Measurements from ENCODE around the gene CCR9. TPM values are rescaled to one million over a fixed set of nuclear protein-coding genes. Genes with fewer than 3 reads are reported as not detected.

CCR9 gene
- total and polyA plus RNA-seq, 10 of the 15 experiments (the other 5 are each of a cell fraction or from before 2014, with no cell fraction given), result 0.05 to 3.9 (median 2.4) TPM

DNA sequence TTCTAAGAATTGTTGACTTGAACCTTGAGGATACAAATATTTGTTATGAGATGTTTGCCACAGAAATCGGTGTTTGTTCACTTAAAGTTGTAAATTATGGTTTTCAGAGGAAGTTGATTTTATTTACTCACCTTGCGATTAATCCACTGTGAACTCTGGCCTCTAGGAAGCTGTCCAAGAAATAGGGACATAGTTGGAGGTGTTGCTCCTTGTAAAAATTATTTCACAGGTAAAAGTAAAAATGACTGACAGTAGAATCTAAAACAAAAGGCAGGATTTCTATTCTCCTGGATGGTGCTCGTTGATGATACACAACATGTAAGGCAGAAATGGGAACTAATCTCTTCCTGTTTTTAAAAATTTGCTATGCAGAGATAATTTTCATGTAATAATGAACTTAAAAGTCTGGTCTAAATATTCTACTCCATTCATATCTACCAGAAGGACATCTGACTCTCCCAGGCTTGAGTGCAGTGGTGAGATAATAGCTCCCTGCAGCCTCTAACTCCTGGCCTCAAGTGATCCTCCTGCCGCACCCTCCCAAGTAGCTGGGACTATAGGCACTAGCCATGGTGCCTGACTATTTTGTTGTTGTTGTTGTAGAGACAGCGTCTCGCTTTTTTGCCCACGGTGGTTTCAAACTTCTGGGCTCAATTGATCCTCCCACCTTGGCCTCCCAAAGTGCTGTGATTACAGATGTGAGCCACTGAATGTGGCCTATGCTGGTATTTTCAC, 27.4 kb upstream of the CCR9 start:
- ChIA-PET RAD21 (ENCODE audit: unreplicated experiment) (interaction anchor here (1.2 to 1.7 kb wide), 4 partner anchors 11 to 54 kb away, joined by 3 to 4 read pairs (median 4); no protein-coding TSS in a partner anchor), SMC1A (ENCODE audit: uncharacterized antibody, unreplicated experiment) (interaction anchor here (0.8 to 9.7 kb wide), 12 partner anchors 7 to 80 kb away, joined by 3 to 59 read pairs (median 3); partner anchors contain the start of gene CCR9), POLR2A (interaction anchor here (1.3 to 1.5 kb wide), 2 partner anchors 46 to 52 kb away, joined by 3 to 5 read pairs; no protein-coding TSS in a partner anchor), CTCF (interaction anchor here (0.8 to 1.1 kb wide), 2 partner anchors 69 to 199 kb away, joined by 3 read pairs; no protein-coding TSS in a partner anchor)
- Histone ChIP-seq H3K79me2 (ENCODE audit: control insufficient read depth, insufficient read depth, low read length) (no peaks in the 10 kb centered on the region), H3K36me3 (ENCODE audit: control insufficient read depth in 2 of 2, insufficient read depth in 2 of 2, low read length in 1 of 2) (no peaks in the 10 kb centered on the region; a peak in 2 of 4 replicates), H2AFZ (ENCODE audit: control insufficient read depth, low read depth, low read length) (no peak overlapping the region), H3K27me3 (replicated peaks in 1 of 2; ENCODE audit: control insufficient read depth in 2 of 2, insufficient read depth in 2 of 2, low read length in 1 of 2) (no peaks in the 10 kb centered on the region; a peak in 1 of 4 replicates), H3K27ac (ENCODE audit: control insufficient read depth, insufficient read depth) (no peak overlapping the region), H3K9me3 (replicated peaks; ENCODE audit: control insufficient read depth, insufficient read depth, low read length) (peaks cover 11% of the 10 kb centered on the region; the same call in 2 of the 3 replicates), H3K4me3 (no peak overlapping the region), H4K20me1 (ENCODE audit: control insufficient read depth, insufficient read depth) (no peaks in the 10 kb centered on the region), H3K9ac (ENCODE audit: control insufficient read depth, insufficient read depth, low read length) (no peak overlapping the region), H3K4me1 (ENCODE audit: control insufficient read depth, insufficient read depth, low read length) (peaks cover 35% of the 10 kb centered on the region), H3K4me2 (ENCODE audit: control insufficient read depth, insufficient read depth) (no peak overlapping the region)
- no peak for DNase-seq (ENCODE audit: low read depth, low spot score)
- in situ Hi-C loops (cut with MboI) (no loop called here), intact Hi-C loops (cut with micrococcal nuclease; ENCODE audit: unreplicated experiment) (no loop called here)
- TF ChIP-seq CHD1 (IDR thresholded peaks at IDR 0.05; ENCODE audit: low read depth, low read length), result no peak
- TF ChIP-seq TAF1 (IDR thresholded peaks at IDR 0.05; ENCODE audit: borderline replicate concordance, low read depth, low read length), result no peak
- TF ChIP-seq MTA3 (IDR thresholded peaks at IDR 0.05; ENCODE audit: borderline replicate concordance, low read length), result no peak
- no TSS peak for BruUV-seq (replicated peaks)
- 77% methylated on average over 7 of the region's 7 CpGs for WGBS (ENCODE audit: insufficient coverage, insufficient replicate concordance, low lambda C conversion rate, missing lambda C conversion rate)
- FAIRE-seq, result no peak
- no peak for ATAC-seq

DNA sequence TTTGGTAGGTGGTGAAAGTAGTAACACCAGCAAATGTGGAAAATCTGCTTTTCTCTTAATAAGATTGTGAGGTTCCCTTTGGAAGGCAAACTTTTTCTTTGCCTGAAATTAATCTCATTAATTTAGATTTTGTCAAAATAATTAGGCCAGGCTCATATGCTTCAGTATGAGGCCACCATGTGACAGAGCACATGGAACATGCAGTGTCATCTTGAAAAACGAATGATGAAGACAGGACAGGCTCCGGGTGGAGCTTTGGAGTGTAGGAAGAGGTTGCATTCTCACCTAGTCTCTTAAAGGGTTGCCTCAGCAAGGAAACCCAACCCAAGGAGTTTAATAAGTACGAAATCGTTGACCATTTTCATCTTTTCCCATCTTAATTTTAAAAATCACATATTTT, 25.9 kb upstream of the CCR9 start:
- H3K9ac ChIP-seq (ENCODE audit: control insufficient read depth, insufficient read depth, low read length), result peak overlapping the region; percentile 43
- FAIRE-seq (no peak), ATAC-seq (no peak), DNase-seq (ENCODE audit: low read depth, low spot score) (no peak)
- H3K27me3 ChIP-seq (replicated peaks in 1 of 2; ENCODE audit: control insufficient read depth in 2 of 2, insufficient read depth in 2 of 2, low read length in 1 of 2), result no peaks in the 10 kb centered on the region; a peak in 1 of 4 replicates
- H3K4me2 ChIP-seq (ENCODE audit: control insufficient read depth, insufficient read depth), result peak overlapping the region; percentile 64
- H3K9me3 ChIP-seq (replicated peaks; ENCODE audit: control insufficient read depth, insufficient read depth, low read length), result peaks cover 9% of the 10 kb centered on the region; the same call in 2 of the 3 replicates
- H4K20me1 ChIP-seq (ENCODE audit: control insufficient read depth, insufficient read depth), result no peaks in the 10 kb centered on the region
- peak overlapping the region; percentile 23; the same call in 1 of the 2 replicates for H3K4me3 ChIP-seq
- TF ChIP-seq POLR2AphosphoS5 (IDR thresholded peaks at IDR 0.05; ENCODE audit: low read length) (peak; percentile 9; the same call in 1 of the 2 replicates), SMAD1 (IDR thresholded peaks at IDR 0.05; ENCODE audit: low read depth, partially characterized antibody) (no peak), RAD51 (IDR thresholded peaks at IDR 0.05) (0 out of 2 replicates have a peak, but pooled peaks have one; percentile 36)
- TF ChIP-seq, protein P1, sequence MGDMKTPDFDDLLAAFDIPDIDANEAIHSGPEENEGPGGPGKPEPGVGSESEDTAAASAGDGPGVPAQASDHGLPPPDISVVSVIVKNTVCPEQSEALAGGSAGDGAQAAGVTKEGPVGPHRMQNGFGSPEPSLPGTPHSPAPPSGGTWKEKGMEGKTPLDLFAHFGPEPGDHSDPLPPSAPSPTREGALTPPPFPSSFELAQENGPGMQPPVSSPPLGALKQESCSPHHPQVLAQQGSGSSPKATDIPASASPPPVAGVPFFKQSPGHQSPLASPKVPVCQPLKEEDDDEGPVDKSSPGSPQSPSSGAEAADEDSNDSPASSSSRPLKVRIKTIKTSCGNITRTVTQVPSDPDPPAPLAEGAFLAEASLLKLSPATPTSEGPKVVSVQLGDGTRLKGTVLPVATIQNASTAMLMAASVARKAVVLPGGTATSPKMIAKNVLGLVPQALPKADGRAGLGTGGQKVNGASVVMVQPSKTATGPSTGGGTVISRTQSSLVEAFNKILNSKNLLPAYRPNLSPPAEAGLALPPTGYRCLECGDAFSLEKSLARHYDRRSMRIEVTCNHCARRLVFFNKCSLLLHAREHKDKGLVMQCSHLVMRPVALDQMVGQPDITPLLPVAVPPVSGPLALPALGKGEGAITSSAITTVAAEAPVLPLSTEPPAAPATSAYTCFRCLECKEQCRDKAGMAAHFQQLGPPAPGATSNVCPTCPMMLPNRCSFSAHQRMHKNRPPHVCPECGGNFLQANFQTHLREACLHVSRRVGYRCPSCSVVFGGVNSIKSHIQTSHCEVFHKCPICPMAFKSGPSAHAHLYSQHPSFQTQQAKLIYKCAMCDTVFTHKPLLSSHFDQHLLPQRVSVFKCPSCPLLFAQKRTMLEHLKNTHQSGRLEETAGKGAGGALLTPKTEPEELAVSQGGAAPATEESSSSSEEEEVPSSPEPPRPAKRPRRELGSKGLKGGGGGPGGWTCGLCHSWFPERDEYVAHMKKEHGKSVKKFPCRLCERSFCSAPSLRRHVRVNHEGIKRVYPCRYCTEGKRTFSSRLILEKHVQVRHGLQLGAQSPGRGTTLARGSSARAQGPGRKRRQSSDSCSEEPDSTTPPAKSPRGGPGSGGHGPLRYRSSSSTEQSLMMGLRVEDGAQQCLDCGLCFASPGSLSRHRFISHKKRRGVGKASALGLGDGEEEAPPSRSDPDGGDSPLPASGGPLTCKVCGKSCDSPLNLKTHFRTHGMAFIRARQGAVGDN (IDR thresholded peaks at IDR 0.05), result 0 out of 2 replicates have a peak, but pooled peaks have one; percentile 22
- ChIA-PET CTCF (interaction anchor here (1.5 to 5.1 kb wide), 3 partner anchors 19 to 47 kb away, joined by 5 to 67 read pairs (median 23); no protein-coding TSS in a partner anchor), RAD21 (ENCODE audit: unreplicated experiment) (interaction anchor here (0.8 to 5.5 kb wide), 11 partner anchors 12 to 136 kb away, joined by 3 to 169 read pairs (median 6); partner anchors contain the start of genes CCR9 and LZTFL1), POLR2A (interaction anchor here (1.0 to 5.0 kb wide), 4 partner anchors 7 to 50 kb away, joined by 3 to 95 read pairs (median 23); no protein-coding TSS in a partner anchor), SMC1A (ENCODE audit: uncharacterized antibody, unreplicated experiment) (interaction anchor here (1.0 to 9.7 kb wide), 9 partner anchors 7 to 518 kb away, joined by 4 to 166 read pairs (median 28); partner anchors contain the start of genes CCR9 and LZTFL1)
- H2AFZ ChIP-seq (ENCODE audit: control insufficient read depth, low read depth, low read length), result no peak overlapping the region
- H3K27ac ChIP-seq (ENCODE audit: control insufficient read depth, insufficient read depth), result peak overlapping the region; percentile 78
- no peaks in the 10 kb centered on the region; a peak in 2 of 4 replicates for H3K36me3 ChIP-seq (ENCODE audit: control insufficient read depth in 2 of 2, insufficient read depth in 2 of 2, low read length in 1 of 2)
- in situ Hi-C loops (cut with MboI) (loop anchor here (5.0 kb wide), 1 partner anchor 52 kb away; no protein-coding TSS in a partner anchor), intact Hi-C loops (cut with micrococcal nuclease; ENCODE audit: unreplicated experiment) (loop anchor here (10.0 kb wide), 1 partner anchor 266 kb away; the partner anchor contains the start of gene LIMD1)
- peaks cover 47% of the 10 kb centered on the region for H3K4me1 ChIP-seq (ENCODE audit: control insufficient read depth, insufficient read depth, low read length)
- BruUV-seq (replicated peaks), result TSS peak; percentile 20
- 44% methylated on average over 4 of the region's 4 CpGs for WGBS (ENCODE audit: insufficient coverage, insufficient replicate concordance, low lambda C conversion rate, missing lambda C conversion rate)
- H3K79me2 ChIP-seq (ENCODE audit: control insufficient read depth, insufficient read depth, low read length), result no peaks in the 10 kb centered on the region
